ENCODE results near the gene SFXN2.
"Not testable (repeated sequence)": the region's sequence is repeated elsewhere in the genome, so short reads cannot be mapped to it uniquely, and the experiment has no call there.

The SFXN2 gene

DNA sequence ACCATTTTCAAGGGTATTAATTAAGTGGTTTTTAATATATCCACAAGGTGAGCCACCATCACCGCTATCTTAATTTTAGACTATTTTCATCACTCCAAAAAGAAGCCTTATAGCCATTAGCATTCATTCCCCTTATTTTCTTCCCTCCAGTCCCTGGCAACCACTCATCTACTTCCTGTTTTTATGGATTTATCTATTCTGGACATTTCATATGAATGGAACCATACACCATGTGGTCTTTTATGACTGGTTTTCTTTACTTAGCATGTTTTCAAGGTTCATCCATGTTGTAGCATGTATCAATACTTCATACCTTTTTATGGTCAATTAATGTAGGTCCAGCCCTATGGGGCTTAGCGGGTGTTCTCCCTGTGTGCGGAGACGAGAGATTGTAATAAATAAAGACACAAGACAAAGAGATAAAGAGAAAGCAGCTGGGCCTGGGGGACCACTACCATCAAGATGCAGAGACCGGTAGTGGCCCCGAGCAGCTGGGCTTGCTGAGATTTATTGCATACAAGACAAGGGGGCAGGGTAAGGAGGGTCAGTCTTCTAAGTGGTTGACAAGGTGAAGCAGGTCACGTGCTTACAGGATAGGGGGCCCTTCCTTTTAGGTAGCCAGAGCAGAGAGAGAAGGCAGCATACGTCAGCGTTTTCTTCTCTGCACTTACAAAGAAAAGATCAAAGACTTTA, 44.0 kb downstream of the SFXN2 start:
- DNase-seq, result no peak

DNA sequence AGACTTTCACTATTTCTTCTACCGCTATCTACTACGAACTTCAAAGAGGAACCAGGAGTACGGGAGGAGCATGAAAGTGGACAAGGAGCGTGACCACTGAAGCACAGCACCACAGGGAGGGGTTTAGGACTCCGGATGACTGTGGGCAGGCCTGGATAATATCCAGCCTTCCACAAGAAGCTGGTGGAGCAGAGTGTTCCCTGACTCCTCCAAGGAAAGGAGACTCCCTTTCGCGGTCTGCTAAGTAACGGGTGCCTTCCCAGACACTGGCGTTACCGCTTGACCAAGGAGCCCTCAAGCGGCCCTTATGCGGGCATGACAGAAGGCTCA, 44.5 kb downstream of the SFXN2 start:
- not testable (repeated sequence) for DNase-seq

- no peak for DNase-seq
Measured at GRCh38 chr10:102759497-102760210, 45.2 kb downstream of the SFXN2 start.

DNA sequence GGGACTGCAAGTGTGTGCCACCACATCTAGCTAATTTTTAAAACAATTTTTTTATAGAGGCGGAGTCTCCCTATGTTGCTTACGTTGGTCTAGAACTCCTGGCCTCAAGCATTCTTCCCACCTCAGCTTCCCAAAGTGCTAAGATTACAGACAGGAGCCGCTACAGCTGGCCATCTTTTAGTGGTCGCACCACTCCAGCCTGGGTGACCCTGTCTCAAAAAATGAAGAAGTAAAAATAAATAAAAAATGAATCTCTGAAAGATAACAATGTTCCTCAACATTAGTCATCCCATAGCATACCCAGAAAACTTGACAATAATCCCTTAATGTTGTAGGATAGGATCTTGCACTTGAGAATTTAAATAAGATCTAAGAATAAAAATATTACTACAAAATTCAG, 47.5 kb downstream of the SFXN2 start:
- DNase-seq, result no peak

- no peak for DNase-seq
Measured at GRCh38 chr10:102762401-102763015, 48.1 kb downstream of the SFXN2 start.

- no peak for DNase-seq
Measured at GRCh38 chr10:102763037-102763607, 48.7 kb downstream of the SFXN2 start.

DNA sequence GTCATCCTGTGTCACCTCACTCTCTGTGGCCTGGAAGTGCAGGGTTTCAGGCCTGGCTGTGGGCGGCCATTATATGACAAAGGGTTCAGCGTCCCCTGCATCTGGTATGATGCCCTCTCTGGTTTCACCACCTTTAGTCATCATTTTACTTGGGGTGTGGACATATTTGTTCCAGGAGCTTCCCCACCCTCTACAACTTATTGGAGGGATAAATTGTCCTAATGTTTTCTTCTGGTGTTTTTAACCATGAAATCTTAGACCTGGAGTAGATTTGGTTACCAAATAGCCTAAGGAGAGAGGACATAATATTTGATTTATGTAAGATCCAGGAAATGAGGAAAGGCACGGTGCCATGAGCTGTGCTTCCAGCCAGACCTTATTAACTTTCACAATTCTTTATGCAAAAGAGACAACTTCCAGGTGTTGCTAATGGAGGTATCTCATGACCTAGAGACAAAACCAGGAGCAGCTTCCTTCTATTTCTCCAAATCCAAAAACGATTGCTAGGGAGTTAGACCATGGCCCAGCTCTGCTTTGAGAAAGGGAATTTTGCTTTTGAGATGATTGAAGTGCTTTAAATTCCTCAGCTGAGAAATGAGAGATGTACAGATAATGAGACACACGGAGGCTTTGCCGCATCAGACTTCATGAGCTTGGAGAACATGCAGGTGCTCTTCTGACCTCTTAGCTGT, 50.2 kb downstream of the SFXN2 start:
- DNase-seq, result no peak

DNA sequence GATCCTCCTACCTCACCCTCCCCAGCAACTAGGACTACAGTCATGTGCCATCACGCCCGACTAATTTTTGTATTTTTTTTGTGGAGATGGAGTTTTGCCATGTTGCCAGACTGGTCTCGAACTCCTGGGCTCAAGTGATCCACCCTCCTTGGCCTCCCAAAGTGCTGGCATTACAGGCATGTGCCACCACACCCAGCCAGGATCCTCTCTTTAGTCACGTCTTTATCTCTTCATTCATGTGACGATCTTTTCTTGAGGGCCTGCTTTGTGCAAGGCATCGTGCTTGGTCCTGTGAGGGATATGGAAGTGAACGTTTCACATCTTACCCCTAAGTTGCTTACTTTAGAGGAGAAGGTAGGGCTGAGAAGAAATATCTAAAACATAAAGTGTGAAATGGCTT, 50.9 kb downstream of the SFXN2 start:
- no peak for DNase-seq

GRCh38 chr10:102767428-102768160, 53.2 kb downstream of the SFXN2 start:
- DNase-seq, result no peak

GRCh38 chr10:102769375-102770107, 55.1 kb downstream of the SFXN2 start:
- no peak for DNase-seq

GRCh38 chr10:102770108-102770482, 55.7 kb downstream of the SFXN2 start:
- no peak for DNase-seq

GRCh38 chr10:102770792-102771191, 56.4 kb downstream of the SFXN2 start:
- no peak for DNase-seq

GRCh38 chr10:102773320-102773719, 58.9 kb downstream of the SFXN2 start:
- no peak for DNase-seq

GRCh38 chr10:102773986-102774385, 59.5 kb downstream of the SFXN2 start:
- no peak for DNase-seq

- DNase-seq, result no peak
Measured at GRCh38 chr10:102775201-102775934, 60.9 kb downstream of the SFXN2 start.

GRCh38 chr10:102775935-102776669, 61.7 kb downstream of the SFXN2 start:
- DNase-seq, result no peak

- no peak for DNase-seq
Measured at GRCh38 chr10:102776779-102777456, 62.5 kb downstream of the SFXN2 start.

DNA sequence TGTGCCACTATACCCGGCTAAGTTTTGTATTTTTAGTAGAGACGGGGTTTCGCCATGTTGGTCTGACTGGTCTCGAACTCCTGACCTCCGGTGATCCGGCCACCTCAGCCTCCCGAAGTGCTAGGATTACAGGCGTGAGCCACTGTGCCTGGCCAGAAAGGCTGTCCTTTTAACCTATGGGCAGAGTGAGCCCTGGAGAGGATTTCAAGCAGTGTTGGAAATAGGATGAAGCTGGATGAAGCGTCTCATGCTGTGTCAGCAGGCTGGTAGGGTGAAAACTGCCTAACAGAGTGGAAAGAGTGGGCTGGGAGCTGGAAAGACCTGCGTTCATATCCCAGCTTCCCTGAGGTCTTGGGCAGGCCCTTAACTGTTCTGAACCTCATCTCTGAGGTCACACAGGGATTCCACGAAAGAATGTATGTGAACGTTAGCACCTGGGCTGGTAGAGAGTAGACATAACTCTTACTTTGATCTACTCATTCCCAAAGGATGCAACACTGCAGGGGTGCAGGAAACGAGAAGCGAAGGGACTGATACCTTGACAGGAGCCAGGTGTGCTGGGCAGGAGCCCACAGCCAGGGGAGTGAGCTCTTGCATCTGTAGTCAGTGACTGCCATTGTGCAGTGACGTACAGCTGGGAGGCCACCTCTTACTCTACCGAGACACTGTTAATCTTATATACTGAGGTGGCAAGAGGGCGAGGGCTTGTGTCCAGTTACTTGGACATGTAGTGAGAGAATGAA, 63.4 kb downstream of the SFXN2 start:
- DNase-seq, result no peak

GRCh38 chr10:102778781-102779180, 64.3 kb downstream of the SFXN2 start:
- no peak for DNase-seq

Measured in activated CD4-positive, CD25-positive, alpha-beta regulatory T cell treated with anti-CD3 and anti-CD28 coated beads, Interleukin-2, amount 50 U/mL, for 72 hours (primary cell).